GM13976 (cell line): ENCODE measurements around the gene MPO.

Source experiments
- DNase-seq: peaks from one replicate; pipeline ENCODE4 v3.0.0; 2012; ENCODE audit warnings: low spot score
- in situ Hi-C: fragments of 300-500 bp; cut with MboI; formaldehyde crosslinking; loops from one replicate; pipeline ENCODE4 v1.12.0; 2022; ENCODE audit warnings: low sequenced_read_pairs, mixed read lengths, inconsistent platforms; ENCODE audit not compliant: unreplicated experiment
- TF ChIP-seq, protein P1 (sequence below): IDR thresholded peaks from 2 replicates; pipeline ENCODE4 v1.5.1; 2012; ENCODE audit warnings: borderline replicate concordance, mild to moderate bottlenecking; ENCODE audit not compliant: insufficient read depth; ENCODE audit errors: extremely low read depth, missing control alignments, control extremely low read depth

MPO gene

DNA sequence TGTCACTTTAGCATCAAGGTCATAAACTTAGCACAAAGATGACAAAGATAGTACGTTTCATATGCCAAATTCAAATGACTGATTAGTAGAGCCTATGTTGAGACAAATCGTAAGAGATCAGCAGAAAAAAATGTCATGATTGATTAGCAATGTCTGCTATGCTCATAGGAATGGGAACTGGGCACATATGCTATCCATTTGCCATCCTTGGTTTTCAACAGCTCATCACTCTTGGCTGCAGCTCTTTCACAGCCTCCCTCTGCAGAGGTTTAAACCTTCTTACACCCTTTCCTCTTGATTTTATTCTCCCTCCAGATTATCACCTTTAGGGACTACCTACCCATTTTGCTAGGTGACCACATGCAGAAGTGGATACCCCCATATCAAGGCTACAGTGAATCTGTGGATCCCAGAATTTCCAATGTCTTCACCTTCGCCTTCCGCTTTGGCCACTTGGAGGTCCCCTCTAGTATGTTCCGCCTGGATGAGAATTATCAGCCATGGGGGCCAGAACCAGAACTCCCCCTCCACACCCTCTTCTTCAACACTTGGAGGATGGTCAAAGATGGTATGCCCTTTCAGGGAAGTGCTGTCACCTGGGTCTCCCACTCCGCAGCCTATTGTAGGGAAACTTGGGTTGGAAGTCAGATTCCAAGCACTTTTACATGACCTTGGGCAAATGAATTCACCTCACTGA, 16.2 kb downstream of the MPO start:
- in situ Hi-C loops = no loop called here
- TF ChIP-seq, protein P1, sequence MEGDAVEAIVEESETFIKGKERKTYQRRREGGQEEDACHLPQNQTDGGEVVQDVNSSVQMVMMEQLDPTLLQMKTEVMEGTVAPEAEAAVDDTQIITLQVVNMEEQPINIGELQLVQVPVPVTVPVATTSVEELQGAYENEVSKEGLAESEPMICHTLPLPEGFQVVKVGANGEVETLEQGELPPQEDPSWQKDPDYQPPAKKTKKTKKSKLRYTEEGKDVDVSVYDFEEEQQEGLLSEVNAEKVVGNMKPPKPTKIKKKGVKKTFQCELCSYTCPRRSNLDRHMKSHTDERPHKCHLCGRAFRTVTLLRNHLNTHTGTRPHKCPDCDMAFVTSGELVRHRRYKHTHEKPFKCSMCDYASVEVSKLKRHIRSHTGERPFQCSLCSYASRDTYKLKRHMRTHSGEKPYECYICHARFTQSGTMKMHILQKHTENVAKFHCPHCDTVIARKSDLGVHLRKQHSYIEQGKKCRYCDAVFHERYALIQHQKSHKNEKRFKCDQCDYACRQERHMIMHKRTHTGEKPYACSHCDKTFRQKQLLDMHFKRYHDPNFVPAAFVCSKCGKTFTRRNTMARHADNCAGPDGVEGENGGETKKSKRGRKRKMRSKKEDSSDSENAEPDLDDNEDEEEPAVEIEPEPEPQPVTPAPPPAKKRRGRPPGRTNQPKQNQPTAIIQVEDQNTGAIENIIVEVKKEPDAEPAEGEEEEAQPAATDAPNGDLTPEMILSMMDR = no peak
- DNase-seq = no peak

DNA sequence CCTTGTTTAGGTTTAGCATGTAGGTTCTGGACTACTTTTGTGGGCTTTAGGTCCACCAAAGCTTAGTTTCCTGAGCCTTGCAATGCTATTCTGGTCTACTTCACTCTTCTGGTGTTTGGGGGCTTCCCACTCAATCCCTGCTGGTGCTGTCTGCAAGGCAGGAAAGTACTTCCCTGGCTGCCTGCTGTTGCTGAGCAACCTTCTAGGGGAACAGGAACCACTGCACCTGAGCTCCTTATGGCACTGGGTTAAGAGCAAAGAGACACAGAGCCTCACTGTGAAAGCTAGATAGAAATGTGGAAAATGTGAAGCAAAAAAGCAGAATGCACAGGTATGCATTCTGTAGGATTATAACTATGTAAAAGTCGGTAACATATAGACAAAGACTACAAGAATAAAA, 17.0 kb downstream of the MPO start:
- TF ChIP-seq, protein P1 = no peak
- in situ Hi-C loops = no loop called here
- DNase-seq = no peak

DNA sequence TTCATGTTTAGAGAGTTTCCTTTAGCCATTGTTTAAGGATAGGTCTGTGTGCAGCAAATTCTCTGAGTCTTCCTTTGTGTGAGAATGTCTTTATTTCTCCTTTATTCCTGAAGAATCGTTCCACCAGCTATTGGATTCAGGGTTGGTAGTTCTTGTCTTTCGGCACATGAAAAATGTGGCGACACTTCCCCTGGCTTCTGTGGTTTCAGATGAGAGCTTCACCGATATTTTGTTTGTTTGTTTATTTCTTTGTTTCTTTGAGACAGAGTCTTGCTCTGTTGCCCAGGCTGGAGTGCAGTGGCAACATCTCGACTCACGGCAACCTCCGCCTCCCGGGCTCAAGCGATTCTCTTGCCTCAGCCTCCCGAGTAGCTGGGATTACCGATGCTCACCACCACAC, 18.6 kb downstream of the MPO start:
- no peak for DNase-seq
- TF ChIP-seq, protein P1 = no peak
- in situ Hi-C loops = no loop called here

- in situ Hi-C loops = no loop called here
- TF ChIP-seq, protein P1 = no peak
- no peak for DNase-seq
These were observed 25.9 kb downstream of the MPO start for GRCh38 chr17:58254803-58255202.

GRCh38 chr17:58253082-58253481, 27.7 kb downstream of the MPO start:
- no peak for DNase-seq
- TF ChIP-seq, protein P1 = no peak
- in situ Hi-C loops = no loop called here

DNA sequence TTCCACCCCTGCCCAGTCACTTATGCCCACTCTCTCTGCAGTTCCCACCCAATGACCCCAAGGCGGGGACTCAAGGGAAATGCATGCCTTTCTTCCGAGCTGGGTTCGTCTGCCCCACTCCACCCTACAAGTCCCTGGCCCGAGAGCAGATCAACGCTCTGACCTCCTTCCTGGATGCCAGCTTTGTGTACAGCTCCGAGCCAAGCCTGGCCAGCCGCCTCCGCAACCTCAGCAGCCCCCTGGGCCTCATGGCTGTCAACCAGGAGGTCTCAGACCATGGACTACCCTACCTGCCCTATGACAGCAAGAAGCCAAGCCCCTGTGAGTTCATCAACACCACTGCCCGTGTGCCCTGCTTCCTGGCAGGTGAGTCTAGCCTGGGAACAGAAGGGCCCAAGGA, 28.6 kb downstream of the MPO start:
- TF ChIP-seq, protein P1 = no peak
- in situ Hi-C loops = no loop called here
- DNase-seq = no peak
